KBM-7 (cell line): ENCODE measurements around the gene TM7SF2.

Experiments
- DNase-seq: peaks from one replicate; pipeline ENCODE4 v3.0.0-alpha.2; 2015
- in situ Hi-C: fragments of 300-500 bp; cut with MboI; formaldehyde crosslinking; loops from 2 replicates; pipeline ENCODE4 v1.14.3; 2020; ENCODE audit warnings: low sequenced_read_pairs, low pct_unique_long_range_greater_than_20kb, mixed read lengths

TM7SF2 gene

GRCh38 chr11:65087216-65087615 is 24.5 kb upstream of the TM7SF2 start:
- no peak for DNase-seq
- in situ Hi-C loops: no loop called here

GRCh38 chr11:65087827-65088226 is 23.8 kb upstream of the TM7SF2 start:
- DNase-seq: no peak
- in situ Hi-C loops: no loop called here

- no peak for DNase-seq
- in situ Hi-C loops: no loop called here
Observed at GRCh38 chr11:65089621-65090020, 22.1 kb upstream of the TM7SF2 start.

GRCh38 chr11:65090628-65091027 is 21.0 kb upstream of the TM7SF2 start:
- DNase-seq: no peak
- in situ Hi-C loops: no loop called here

- in situ Hi-C loops: no loop called here
Observed at GRCh38 chr11:65095427-65095826, 16.2 kb upstream of the TM7SF2 start.

GRCh38 chr11:65095974-65096806 is 15.5 kb upstream of the TM7SF2 start, which contains the start of gene VPS51:
TSS of gene VPS51 (plus strand) at chr11:65096214. CDS start at chr11:65096251, 37 bp downstream.
- peak; percentile 91 for DNase-seq
- in situ Hi-C loops: no loop called here

More at GRCh38 chr11:65095427-65095826, 16.2 kb upstream of the TM7SF2 start:
- no peak for DNase-seq

- in situ Hi-C loops: no loop called here
- DNase-seq: no peak
Observed at GRCh38 chr11:65096926-65097325, 14.7 kb upstream of the TM7SF2 start.

- no peak for DNase-seq
- in situ Hi-C loops: no loop called here
Observed at GRCh38 chr11:65100674-65101350, 10.9 kb upstream of the TM7SF2 start.

- in situ Hi-C loops: no loop called here
- DNase-seq: no peak
Observed at GRCh38 chr11:65102142-65103095, 9.3 kb upstream of the TM7SF2 start.

GRCh38 chr11:65103476-65103875 is 8.2 kb upstream of the TM7SF2 start:
- DNase-seq: no peak
- in situ Hi-C loops: no loop called here

- DNase-seq: no peak
- in situ Hi-C loops: no loop called here
Observed at GRCh38 chr11:65104628-65105027, 7.0 kb upstream of the TM7SF2 start.

GRCh38 chr11:65107078-65107477 is 4.6 kb upstream of the TM7SF2 start:
- DNase-seq: no peak
- in situ Hi-C loops: no loop called here

GRCh38 chr11:65107751-65108468 is 3.8 kb upstream of the TM7SF2 start:
- in situ Hi-C loops: no loop called here
- DNase-seq: no peak

- in situ Hi-C loops: no loop called here
- DNase-seq: no peak
Observed at GRCh38 chr11:65108469-65109123, 3.1 kb upstream of the TM7SF2 start.

- DNase-seq: no peak
- in situ Hi-C loops: no loop called here
Observed at GRCh38 chr11:65109231-65110198, 2.2 kb upstream of the TM7SF2 start.

- in situ Hi-C loops: no loop called here
- peak; percentile 93 for DNase-seq
Observed at GRCh38 chr11:65110354-65110861, 1.3 kb upstream of the TM7SF2 start.

- in situ Hi-C loops: no loop called here
- no peak for DNase-seq
Observed at GRCh38 chr11:65111159-65111743, 421 bp upstream of the TM7SF2 start.
